GM13976 (cell line): ENCODE measurements around the gene GET3.

Experiments
- DNase-seq: peaks from one replicate; pipeline ENCODE4 v3.0.0; 2012; ENCODE audit warnings: low spot score
- CTCF ChIP-seq: IDR thresholded peaks from 2 replicates; pipeline ENCODE4 v1.5.1; 2012; ENCODE audit warnings: borderline replicate concordance, mild to moderate bottlenecking; ENCODE audit not compliant: insufficient read depth; ENCODE audit errors: extremely low read depth, missing control alignments, control extremely low read depth
- in situ Hi-C: fragments of 300-500 bp; cut with MboI; formaldehyde crosslinking; loops from one replicate; pipeline ENCODE4 v1.12.0; 2022; ENCODE audit warnings: low sequenced_read_pairs, mixed read lengths, inconsistent platforms; ENCODE audit not compliant: unreplicated experiment

Gene GET3

GRCh38 chr19:12737835-12738351 lies 596 bp downstream of the GET3 start:
- in situ Hi-C loops = no loop called here
- no peak for TF ChIP-seq CTCF

GRCh38 chr19:12745166-12745897 lies 8.0 kb downstream of the GET3 start:
- in situ Hi-C loops = no loop called here
- no peak for DNase-seq
- no peak for TF ChIP-seq CTCF

More at GRCh38 chr19:12737835-12738351, 596 bp downstream of the GET3 start:
- no peak for DNase-seq

GRCh38 chr19:12748489-12748888 lies 11.2 kb downstream of the GET3 start:
- in situ Hi-C loops = no loop called here
- no peak for DNase-seq
- no peak for TF ChIP-seq CTCF

- TF ChIP-seq CTCF = no peak
- DNase-seq = no peak
- in situ Hi-C loops = no loop called here
These were observed 12.7 kb downstream of the GET3 start for GRCh38 chr19:12749938-12750521.

- no peak for DNase-seq
- TF ChIP-seq CTCF = no peak
- in situ Hi-C loops = no loop called here
These were observed 13.6 kb downstream of the GET3 start for GRCh38 chr19:12750851-12751250.

- TF ChIP-seq CTCF = no peak
- in situ Hi-C loops = no loop called here
- no peak for DNase-seq
These were observed 14.3 kb downstream of the GET3 start, which contains the start of gene BEST2 for GRCh38 chr19:12751635-12752034. Gene BEST2 (plus strand): TSS chr19:12751791. CDS start chr19:12752593, 802 bp downstream.
